GF-D8 (cell line): ENCODE results near the gene DNAH7.

Source experiments
- DNase-seq: peaks from one replicate; lab custom pipeline; 2025; lab: John Stamatoyannopoulos, UW

Gene DNAH7

GRCh38 chr2:195863121-195863520, 205.5 kb downstream of the DNAH7 start:
- no peak for DNase-seq

- DNase-seq, result no peak
These were observed 206.8 kb downstream of the DNAH7 start for GRCh38 chr2:195861821-195862220.

- DNase-seq, result no peak
These were observed 209.1 kb downstream of the DNAH7 start for GRCh38 chr2:195859513-195859912.

- no peak for DNase-seq
These were observed 211.5 kb downstream of the DNAH7 start for GRCh38 chr2:195857132-195857531.

GRCh38 chr2:195850764-195851163, 217.9 kb downstream of the DNAH7 start:
- DNase-seq, result no peak

GRCh38 chr2:195848119-195848899, 220.3 kb downstream of the DNAH7 start:
- no peak for DNase-seq

GRCh38 chr2:195842932-195843331, 225.7 kb downstream of the DNAH7 start:
- no peak for DNase-seq

GRCh38 chr2:195838002-195838401, 230.6 kb downstream of the DNAH7 start:
- no peak for DNase-seq

GRCh38 chr2:195836002-195836401, 232.6 kb downstream of the DNAH7 start:
- no peak for DNase-seq

- DNase-seq, result no peak
These were observed 233.8 kb downstream of the DNAH7 start for GRCh38 chr2:195834836-195835235.

- no peak for DNase-seq
These were observed 237.4 kb downstream of the DNAH7 start for GRCh38 chr2:195830968-195831950.

GRCh38 chr2:195824478-195824877, 244.2 kb downstream of the DNAH7 start:
- no peak for DNase-seq

- DNase-seq, result no peak
These were observed 245.4 kb downstream of the DNAH7 start for GRCh38 chr2:195823206-195823605.

GRCh38 chr2:195821566-195821932, 247.1 kb downstream of the DNAH7 start:
- DNase-seq, result no peak

- DNase-seq, result no peak
These were observed 247.6 kb downstream of the DNAH7 start for GRCh38 chr2:195820867-195821565.

- DNase-seq, result no peak
These were observed 248.3 kb downstream of the DNAH7 start for GRCh38 chr2:195820373-195820772.

GRCh38 chr2:195819276-195819675, 249.4 kb downstream of the DNAH7 start:
- DNase-seq, result no peak

GRCh38 chr2:195818526-195818925, 250.1 kb downstream of the DNAH7 start:
- no peak for DNase-seq

GRCh38 chr2:195818106-195818505, 250.5 kb downstream of the DNAH7 start:
- DNase-seq, result no peak

- DNase-seq, result no peak
These were observed 253.6 kb downstream of the DNAH7 start for GRCh38 chr2:195815083-195815482.

- DNase-seq, result no peak
These were observed 255.2 kb downstream of the DNAH7 start for GRCh38 chr2:195813421-195813820.

- DNase-seq, result no peak
These were observed 258.1 kb downstream of the DNAH7 start for GRCh38 chr2:195810340-195811098.
